Tibial artery (tissue), 4 donors: ENCODE data around the gene ANKRD44.

Source experiments
- DNase-seq, 2 donors: peaks; one replicate each; pipeline ENCODE4 v3.0.0-alpha.2; 2019
- H3K27ac ChIP-seq, 2 donors: fragments of 200-600 bp; sonication (generic) in 1 of 2; 1 replicate in 1 of 2; 2 replicates in 1 of 2; pipeline ENCODE4 v1.5.1; 2018 to 2019; ENCODE audit warnings: mild to moderate bottlenecking in 1 of 2
- H3K27me3 ChIP-seq, 2 donors: fragments of 200-600 bp; sonication (generic) in 1 of 2; one replicate each; pipeline versions ENCODE4 v1.5.1 to v1.6.0; 2016 to 2019
- H3K36me3 ChIP-seq, 3 donors: fragments of 200-600 bp; sonication (generic) in 2 of 3; one replicate each; pipeline ENCODE4 v1.5.1; 2016 to 2019; ENCODE audit warnings: mild to moderate bottlenecking in 2 of 3
- H3K4me1 ChIP-seq, 4 donors: fragments of 200-600 bp; sonication (generic) in 2 of 4; 1 replicate in 3 of 4; 2 replicates in 1 of 4; pipeline ENCODE4 v1.5.1; 2016 to 2019
- H3K4me3 ChIP-seq, 2 donors: fragments of 200-600 bp; sonication (generic) in 1 of 2; 1 replicate in 1 of 2; 2 replicates in 1 of 2; pipeline ENCODE4 v1.5.1; 2018 to 2019; ENCODE audit warnings: mild to moderate bottlenecking in 2 of 2
- H3K9me3 ChIP-seq, 3 donors: fragments of 200-600 bp; sonication (generic) in 1 of 3; one replicate each; pipeline ENCODE4 v1.5.1; 2016 to 2019
- intact Hi-C: fragments of 100-400 bp; cut with DNase I; formaldehyde crosslinking; loops from one replicate; pipeline ENCODE4 v1.15.0; 2023; ENCODE audit warnings: low total_unique reads
- TF ChIP-seq, protein P1 (sequence below), 2 experiments: fragments of 200-600 bp in 1 of 2; fragments of 450-650 bp in 1 of 2; IDR thresholded peaks; one replicate each; pipeline ENCODE4 v1.5.1; 2017 to 2019; ENCODE audit warnings: antibody characterized with exemption in 2 of 2, mild to moderate bottlenecking in 1 of 2, moderate library complexity in 1 of 2

The ANKRD44 gene

DNA sequence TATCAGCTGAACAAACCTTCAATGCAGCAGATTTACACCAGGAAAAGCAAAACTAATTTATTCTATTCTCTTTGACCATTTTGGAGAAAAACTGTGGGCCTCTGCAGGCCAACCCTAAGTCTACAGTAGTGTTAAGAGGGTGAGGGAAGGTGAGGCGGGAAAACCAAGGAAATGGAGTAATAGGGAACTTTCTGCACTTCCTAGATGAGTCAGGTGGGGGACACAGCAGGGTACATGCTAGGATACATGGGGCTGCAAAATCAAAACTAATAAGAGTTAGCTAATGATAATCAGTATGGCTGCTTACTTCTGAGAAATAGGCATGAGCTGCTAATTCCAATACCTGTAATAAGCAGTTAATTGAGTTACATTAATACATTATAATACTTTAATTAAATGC is 318.1 kb downstream of the ANKRD44 start:
- H3K36me3 ChIP-seq: peaks cover under 1 to 25% (median 5%) of the 10 kb centered on the region in 3 donors
- TF ChIP-seq, protein P1, sequence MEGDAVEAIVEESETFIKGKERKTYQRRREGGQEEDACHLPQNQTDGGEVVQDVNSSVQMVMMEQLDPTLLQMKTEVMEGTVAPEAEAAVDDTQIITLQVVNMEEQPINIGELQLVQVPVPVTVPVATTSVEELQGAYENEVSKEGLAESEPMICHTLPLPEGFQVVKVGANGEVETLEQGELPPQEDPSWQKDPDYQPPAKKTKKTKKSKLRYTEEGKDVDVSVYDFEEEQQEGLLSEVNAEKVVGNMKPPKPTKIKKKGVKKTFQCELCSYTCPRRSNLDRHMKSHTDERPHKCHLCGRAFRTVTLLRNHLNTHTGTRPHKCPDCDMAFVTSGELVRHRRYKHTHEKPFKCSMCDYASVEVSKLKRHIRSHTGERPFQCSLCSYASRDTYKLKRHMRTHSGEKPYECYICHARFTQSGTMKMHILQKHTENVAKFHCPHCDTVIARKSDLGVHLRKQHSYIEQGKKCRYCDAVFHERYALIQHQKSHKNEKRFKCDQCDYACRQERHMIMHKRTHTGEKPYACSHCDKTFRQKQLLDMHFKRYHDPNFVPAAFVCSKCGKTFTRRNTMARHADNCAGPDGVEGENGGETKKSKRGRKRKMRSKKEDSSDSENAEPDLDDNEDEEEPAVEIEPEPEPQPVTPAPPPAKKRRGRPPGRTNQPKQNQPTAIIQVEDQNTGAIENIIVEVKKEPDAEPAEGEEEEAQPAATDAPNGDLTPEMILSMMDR (IDR thresholded peaks at IDR 0.05): no peak
- no peaks in the 10 kb centered on the region for H3K27me3 ChIP-seq
- no peaks in the 10 kb centered on the region for H3K9me3 ChIP-seq
- H3K27ac ChIP-seq: no peak overlapping the region
- H3K4me1 ChIP-seq: peaks cover 0 to 6% (median 2%) of the 10 kb centered on the region in 4 donors
- no peak for DNase-seq
- no peak overlapping the region for H3K4me3 ChIP-seq
- intact Hi-C loops: no loop called here

DNA sequence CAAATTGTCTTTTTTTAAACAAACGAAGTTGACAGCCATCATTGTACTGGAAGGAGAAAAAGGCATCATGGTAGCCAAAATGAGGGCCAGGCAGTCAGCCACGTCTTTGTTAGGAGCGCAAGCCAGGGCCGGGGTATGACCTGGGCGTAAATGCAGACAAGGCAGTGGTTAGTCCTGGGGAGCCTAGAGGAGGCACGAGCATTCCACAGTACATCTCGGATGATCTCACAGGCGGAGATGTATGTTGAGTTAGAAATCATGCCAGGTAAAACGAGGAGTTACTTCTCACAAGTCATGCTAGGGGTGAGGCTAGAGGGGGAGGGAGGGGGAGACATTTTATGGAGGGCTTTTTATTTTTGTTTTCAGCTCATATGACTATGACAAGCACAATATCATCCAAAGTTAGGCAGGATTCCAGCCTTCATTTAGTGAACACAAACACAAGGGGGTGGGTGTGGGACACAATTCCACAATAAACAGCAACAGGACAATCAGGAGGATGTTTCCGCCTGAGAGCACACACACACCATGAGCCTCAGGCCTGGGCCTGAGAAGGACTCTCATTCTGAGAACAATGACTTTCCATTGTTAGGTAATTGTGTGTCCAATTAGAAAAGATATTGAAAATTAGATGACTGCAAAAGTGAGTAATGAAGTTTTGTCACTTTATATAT is 319.7 kb downstream of the ANKRD44 start:
- Histone ChIP-seq H3K4me1 (peaks cover 0 to 6% (median 2%) of the 10 kb centered on the region in 4 donors), H3K36me3 (peaks cover 0 to 23% (median 4%) of the 10 kb centered on the region in 3 donors), H3K4me3 (no peak overlapping the region), H3K27me3 (no peaks in the 10 kb centered on the region), H3K27ac (no peak overlapping the region), H3K9me3 (no peaks in the 10 kb centered on the region)
- DNase-seq: no peak
- TF ChIP-seq, protein P1 (IDR thresholded peaks at IDR 0.05): no peak
- intact Hi-C loops: no loop called here

DNA sequence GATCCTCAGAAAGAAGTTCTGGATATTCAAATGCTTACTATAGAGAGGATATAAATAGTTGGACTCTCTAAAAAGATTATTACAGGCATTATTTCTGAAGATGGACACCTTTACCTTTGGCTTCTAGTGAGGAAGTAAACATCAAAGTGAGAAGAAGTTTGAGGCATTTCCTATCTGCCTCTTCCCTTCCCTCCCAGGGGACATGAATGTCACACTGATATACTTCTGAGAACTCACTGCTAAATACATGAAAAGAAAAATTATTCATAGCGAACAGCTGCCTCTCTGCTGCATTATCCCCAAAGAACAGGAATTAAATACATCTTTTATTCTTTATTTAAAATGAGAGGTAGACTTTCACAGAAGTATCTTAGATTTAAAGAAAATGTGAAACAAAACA is 320.5 kb downstream of the ANKRD44 start:
- peaks cover 0 to 23% (median 2%) of the 10 kb centered on the region in 3 donors for H3K36me3 ChIP-seq
- intact Hi-C loops: no loop called here
- H3K4me3 ChIP-seq: no peak overlapping the region
- no peaks in the 10 kb centered on the region for H3K27me3 ChIP-seq
- peaks cover 0 to 6% (median 2%) of the 10 kb centered on the region in 4 donors for H3K4me1 ChIP-seq
- H3K9me3 ChIP-seq: no peaks in the 10 kb centered on the region
- TF ChIP-seq, protein P1 (IDR thresholded peaks at IDR 0.05): no peak
- no peak overlapping the region for H3K27ac ChIP-seq
- no peak for DNase-seq

DNA sequence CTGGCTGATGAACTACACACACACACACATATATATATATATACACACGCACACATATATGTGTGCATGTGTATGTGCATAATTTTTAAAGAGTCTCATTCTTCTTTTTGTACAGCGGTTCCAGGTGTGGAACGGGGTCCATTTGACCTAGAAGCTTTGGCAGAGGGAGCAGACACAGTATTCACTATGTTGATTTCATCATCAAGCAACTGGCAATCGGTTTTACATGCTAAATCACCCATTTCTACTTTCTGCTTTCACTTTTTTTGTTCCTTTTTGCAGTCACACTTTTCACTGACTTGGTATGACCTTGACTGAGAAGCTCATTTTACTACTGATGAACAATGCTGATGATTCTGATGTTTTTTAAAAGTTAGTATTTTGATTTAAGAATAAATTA is 321.1 kb downstream of the ANKRD44 start:
- TF ChIP-seq, protein P1 (IDR thresholded peaks at IDR 0.05): no peak
- Histone ChIP-seq H3K36me3 (peaks cover 0 to 21% (median 0%) of the 10 kb centered on the region in 3 donors), H3K9me3 (no peaks in the 10 kb centered on the region), H3K4me1 (peaks cover 0 to 6% (median 2%) of the 10 kb centered on the region in 4 donors), H3K4me3 (no peak overlapping the region), H3K27ac (no peak overlapping the region), H3K27me3 (no peaks in the 10 kb centered on the region)
- intact Hi-C loops: no loop called here
- no peak for DNase-seq

DNA sequence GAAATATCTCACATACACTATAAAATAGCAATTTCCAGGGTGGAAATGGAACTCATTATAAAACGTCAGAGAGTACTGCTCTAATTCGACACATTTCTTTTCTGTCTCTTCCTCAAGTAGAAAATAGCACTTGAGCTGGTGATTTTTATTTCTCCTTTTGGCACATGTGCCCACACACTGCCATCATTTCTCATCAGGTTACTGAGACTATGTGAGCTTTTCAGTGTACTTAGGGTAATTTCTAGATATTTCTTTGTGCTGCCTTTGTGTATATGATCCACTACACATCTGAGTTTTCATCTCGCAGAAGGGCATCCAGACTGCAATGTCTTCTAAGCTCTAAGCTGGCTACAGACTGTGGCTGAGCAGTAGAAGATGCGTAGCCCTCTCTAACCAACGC is 321.9 kb downstream of the ANKRD44 start:
- Histone ChIP-seq H3K36me3 (peaks cover 0 to 13% (median 0%) of the 10 kb centered on the region in 3 donors), H3K9me3 (no peaks in the 10 kb centered on the region), H3K27me3 (no peaks in the 10 kb centered on the region), H3K4me1 (peaks cover 0 to 6% (median 2%) of the 10 kb centered on the region in 4 donors), H3K4me3 (no peak overlapping the region), H3K27ac (no peak overlapping the region)
- TF ChIP-seq, protein P1 (IDR thresholded peaks at IDR 0.05): no peak
- DNase-seq: no peak
- intact Hi-C loops: no loop called here
